Stomach (tissue), 9 donors: ENCODE results near the gene CHN2. TPM values are rescaled to one million over a fixed set of nuclear protein-coding genes. Genes with fewer than 3 reads are reported as not detected.

Experiments used
- DNase-seq, 2 donors: peaks; one replicate each; pipeline versions ENCODE4 v3.0.0 to v3.0.0-alpha.2; 2013 to 2019
- H3K27ac ChIP-seq, 5 donors: fragments of 200-600 bp in 4 of 5; sonication (generic) in 4 of 5; one replicate each; pipeline ENCODE4 v1.5.1; 2013 to 2019; ENCODE audit warnings: mild to moderate bottlenecking in 1 of 5, moderate library complexity in 1 of 5
- H3K27me3 ChIP-seq, 3 donors: fragments of 200-600 bp; sonication (generic); one replicate each; pipeline ENCODE4 v1.5.1; 2017 to 2019; ENCODE audit warnings: mixed run types in 1 of 3
- H3K36me3 ChIP-seq, 4 donors: fragments of 200-600 bp; sonication (generic); 1 replicate in 3 of 4; 2 replicates in 1 of 4; pipeline ENCODE4 v1.5.1; 2016 to 2019
- H3K4me1 ChIP-seq, 4 donors: fragments of 200-600 bp; sonication (generic); one replicate each; pipeline ENCODE4 v1.5.1; 2016 to 2019
- H3K4me3 ChIP-seq, 4 donors: fragments of 200-600 bp; sonication (generic) in 3 of 4; one replicate each; pipeline ENCODE4 v1.5.1; 2016 to 2019; ENCODE audit warnings: mild to moderate bottlenecking in 1 of 4
- H3K9me3 ChIP-seq, 4 donors: fragments of 200-600 bp; sonication (generic); one replicate each; pipeline ENCODE4 v1.5.1; 2016 to 2019
- CTCF ChIP-seq, 7 experiments: fragments of 450-650 bp in 4 of 7; fragments of 200-600 bp in 3 of 7; sonication (generic) in 3 of 7; IDR thresholded peaks; one replicate each; pipeline ENCODE4 v1.5.1; 2016 to 2019; ENCODE audit warnings: antibody characterized with exemption in 7 of 7, control low read depth in 2 of 7, mild to moderate bottlenecking in 1 of 7
- EP300 ChIP-seq: sonication (generic); formaldehyde crosslinking; IDR thresholded peaks from one replicate; pipeline ENCODE4 v1.6.1; 2017; ENCODE audit warnings: antibody characterized with exemption
- POLR2A ChIP-seq, 4 donors: fragments of 450-650 bp; IDR thresholded peaks; one replicate each; pipeline ENCODE4 v1.6.1; 2016; ENCODE audit warnings: antibody characterized with exemption in 4 of 4, control low read depth in 2 of 4, mild to moderate bottlenecking in 1 of 4, moderate library complexity in 1 of 4
- POLR2AphosphoS5 ChIP-seq, 3 donors: sonication (generic); formaldehyde crosslinking; IDR thresholded peaks; one replicate each; pipeline ENCODE4 v1.6.1; 2016; ENCODE audit warnings: antibody characterized with exemption in 3 of 3
- WGBS, 5 donors: extraction: QIAGEN DNeasy Blood & Tissue Kit in 3 of 5; methylation state at CpG; one replicate each; pipeline versions ENCODE4 v1.1.5 to v1.1.7; 2013 to 2018; 5-methylcytosine and 5-hydroxymethylcytosine counted together
- intact Hi-C: fragments of 100-400 bp; cut with DNase I; formaldehyde crosslinking; loops from one replicate; pipeline ENCODE4 v1.15.1; 2023; ENCODE audit warnings: low total_unique reads
- polyA plus RNA-seq, 3 donors: library from polyadenylated mRNA; stranded (reverse); fragments of 200-250 nt; gene quantifications; one replicate each; pipeline ENCODE4 v1.2.3, GENCODE V29; 2013
- total RNA-seq, 5 donors: library from RNA; depleted of rRNA; stranded (reverse); fragments of >200 nt; gene quantifications; one replicate each; pipeline versions ENCODE4 v1.1.0 to v1.2.3, GENCODE V29; 2014 to 2016
- donor health status: healthy with polysubstance abuse.
- donor health status: Bipolar disorder and iron deficiency.
- donor health status: healthy.

Gene CHN2
- total and polyA plus RNA-seq, 8 donors: 2.4 to 47.8 (median 13.8) TPM

GRCh38 chr7:29326864-29327263 lies 132.3 kb downstream of the CHN2 start:
- Histone ChIP-seq H3K27me3 (no peaks in the 10 kb centered on the region), H3K27ac (no peak overlapping the region), H3K36me3 (no peaks in the 10 kb centered on the region), H3K4me1 (peaks cover 7 to 36% (median 17%) of the 10 kb centered on the region in 4 donors), H3K9me3 (no peaks in the 10 kb centered on the region), H3K4me3 (no peak overlapping the region)
- WGBS, 5 donors: 78 to 88% (median 83%) methylated on average over 1 of the region's 1 CpG
- DNase-seq: no peak
- no peak for TF ChIP-seq EP300
- no peak for TF ChIP-seq POLR2A (IDR thresholded peaks at IDR 0.05)
- TF ChIP-seq CTCF (IDR thresholded peaks at IDR 0.05): no peak
- no peak for TF ChIP-seq POLR2AphosphoS5 (IDR thresholded peaks at IDR 0.05)
- intact Hi-C loops: no loop called here

- Histone ChIP-seq H3K9me3 (no peaks in the 10 kb centered on the region), H3K4me3 (no peak overlapping the region), H3K27ac (peak overlapping the region in 2 of 5 donors; percentile 50 to 52), H3K27me3 (no peaks in the 10 kb centered on the region), H3K4me1 (peaks cover 7 to 42% (median 22%) of the 10 kb centered on the region in 4 donors), H3K36me3 (no peaks in the 10 kb centered on the region)
- 90 to 92% (median 91%) methylated on average over 8 of the region's 8 CpGs for WGBS, 5 donors
- DNase-seq: no peak
- TF ChIP-seq POLR2A (IDR thresholded peaks at IDR 0.05) (no peak), POLR2AphosphoS5 (IDR thresholded peaks at IDR 0.05) (no peak), CTCF (IDR thresholded peaks at IDR 0.05) (no peak), EP300 (no peak)
- intact Hi-C loops: no loop called here
These were observed 132.9 kb downstream of the CHN2 start for GRCh38 chr7:29327455-29327854.

GRCh38 chr7:29328045-29328444 lies 133.5 kb downstream of the CHN2 start:
- DNase-seq: peak in 1 of 2 donors; percentile 58
- Histone ChIP-seq H3K27me3 (no peaks in the 10 kb centered on the region), H3K9me3 (no peaks in the 10 kb centered on the region), H3K36me3 (no peaks in the 10 kb centered on the region), H3K4me1 (peaks cover 7 to 43% (median 23%) of the 10 kb centered on the region in 4 donors), H3K4me3 (no peak overlapping the region), H3K27ac (peak overlapping the region; percentile 4 to 74 (median 50))
- TF ChIP-seq POLR2AphosphoS5 (IDR thresholded peaks at IDR 0.05) (peak in 2 of 3 donors; percentile 23 to 24), POLR2A (IDR thresholded peaks at IDR 0.05) (no peak), EP300 (no peak), CTCF (IDR thresholded peaks at IDR 0.05) (no peak)
- 8 to 31% (median 15%) methylated on average over 5 of the region's 5 CpGs for whole genome bisulfite sequencing, 5 donors
- intact Hi-C loops: no loop called here

- DNase-seq: no peak
- Histone ChIP-seq H3K4me3 (no peak overlapping the region), H3K36me3 (no peaks in the 10 kb centered on the region), H3K27me3 (no peaks in the 10 kb centered on the region), H3K4me1 (peaks cover 7 to 43% (median 23%) of the 10 kb centered on the region in 4 donors), H3K9me3 (no peaks in the 10 kb centered on the region), H3K27ac (peak overlapping the region in 3 of 5 donors; percentile 31 to 52 (median 44))
- TF ChIP-seq POLR2AphosphoS5 (IDR thresholded peaks at IDR 0.05) (no peak), POLR2A (IDR thresholded peaks at IDR 0.05) (no peak), EP300 (no peak), CTCF (IDR thresholded peaks at IDR 0.05) (no peak)
- WGBS, 5 donors: 18 to 47% (median 45%) methylated on average over 2 of the region's 2 CpGs
- intact Hi-C loops: no loop called here
These were observed 134.2 kb downstream of the CHN2 start for GRCh38 chr7:29328811-29329210.
